HepG2 (cell line): ENCODE measurements around the gene MTHFD1L. TPM values are rescaled to one million over a fixed set of nuclear protein-coding genes. Genes with fewer than 3 reads are reported as not detected.
"Not testable (repeated sequence)": the region's sequence is repeated elsewhere in the genome, so short reads cannot be mapped to it uniquely, and the experiment has no call there.

Experiments
- ATF7 ChIP-seq, 2 experiments: fragments of 450-650 bp in 1 of 2; sonication (generic) in 1 of 2; formaldehyde crosslinking in 1 of 2; IDR thresholded peaks; 2 replicates each; pipeline versions ENCODE4 v1.4.0 to v1.6.1; 2016 to 2020; ENCODE audit warnings: antibody characterized with exemption in 1 of 2, mild to moderate bottlenecking in 1 of 2, missing genetic modification reagents in 1 of 2
- FOXA1 ChIP-seq, 2 experiments: fragments of 450-650 bp in 1 of 2; sonication (generic) in 1 of 2; formaldehyde crosslinking in 1 of 2; IDR thresholded peaks; 2 replicates each; pipeline versions ENCODE4 v1.4.0 to v1.6.1; 2016 to 2020; ENCODE audit warnings: missing genetic modification reagents in 1 of 2
- HDAC2 ChIP-seq: sonication (generic); formaldehyde crosslinking; IDR thresholded peaks from 2 replicates; pipeline ENCODE4 v1.4.0; 2020; ENCODE audit warnings: missing genetic modification reagents
- HMG20B ChIP-seq: conservative IDR thresholded peaks from 2 replicates; pipeline ENCODE4 v1.6.1; 2016; ENCODE audit warnings: missing genetic modification reagents, missing compliant biosample characterization
- KDM5A ChIP-seq: fragments of 200-600 bp; sonication (generic); IDR thresholded peaks from 2 replicates; pipeline ENCODE4 v1.7.0; 2018; ENCODE audit warnings: antibody characterized with exemption, mild to moderate bottlenecking, low read length, borderline replicate concordance
- NR2F1 ChIP-seq, 2 experiments: fragments of 450-650 bp in 1 of 2; formaldehyde crosslinking in 1 of 2; IDR thresholded peaks; 2 replicates each; pipeline versions ENCODE4 v1.5.0 to v1.6.1; 2016 to 2020; ENCODE audit warnings: mild to moderate bottlenecking in 1 of 2, missing compliant biosample characterization in 1 of 2, missing genetic modification reagents in 1 of 2, moderate library complexity in 1 of 2
- SALL1 ChIP-seq: sonication (generic); formaldehyde crosslinking; IDR thresholded peaks from 2 replicates; pipeline ENCODE4 v1.8.0; 2022; ENCODE audit warnings: mild to moderate bottlenecking, missing genetic modification reagents
- TCF7 ChIP-seq: sonication (generic); IDR thresholded peaks from 2 replicates; pipeline ENCODE4 v1.6.1; 2016; ENCODE audit warnings: antibody characterized with exemption, low read depth
- THAP11 ChIP-seq: IDR thresholded peaks from 2 replicates; pipeline ENCODE4 v1.6.1; 2016; ENCODE audit warnings: missing biosample characterization, missing genetic modification reagents
- ZMYM4 ChIP-seq: sonication (generic); formaldehyde crosslinking; IDR thresholded peaks from 2 replicates; pipeline ENCODE4 v1.8.1; 2023; ENCODE audit warnings: mild to moderate bottlenecking, missing genetic modification reagents
- ZNF441 ChIP-seq: sonication (generic); formaldehyde crosslinking; IDR thresholded peaks from 2 replicates; pipeline ENCODE4 v1.7.0; 2021; ENCODE audit warnings: missing genetic modification reagents, borderline replicate concordance
- ZNF652 ChIP-seq: IDR thresholded peaks from 2 replicates; pipeline ENCODE4 v1.6.1; 2016; ENCODE audit warnings: low read depth, borderline replicate concordance
- ZSCAN9 ChIP-seq: IDR thresholded peaks from 2 replicates; pipeline ENCODE4 v1.6.1; 2016; ENCODE audit warnings: borderline replicate concordance
- polyA plus RNA-seq, 8 experiments: library from polyadenylated mRNA; depleted of rRNA in 3 of 8; stranded (reverse) in 7 of 8; unstranded in 1 of 8; fragments of >200 nt; fragmentation: Illumina TruSeq in 4 of 8; extraction: Trizol in 4 of 8; gene quantifications; 2 replicates each; pipeline versions ENCODE4 v1.2.1 to v1.2.3, GENCODE V29; 2011 to 2016; ENCODE audit warnings: low read depth in 4 of 8, missing spikeins in 1 of 8, mixed read lengths in 1 of 8; ENCODE audit not compliant: insufficient read depth in 1 of 8
- total RNA-seq, 5 experiments: library from RNA; depleted of rRNA; stranded (reverse); fragments of >200 nt; fragmentation: Illumina TruSeq; extraction: Trizol; gene quantifications; 2 replicates each; pipeline ENCODE4 v1.2.3, GENCODE V29; 2016; ENCODE audit warnings: low read depth in 1 of 5
- TF ChIP-seq, protein P1 (sequence below): fragments of 450-650 bp; IDR thresholded peaks from 2 replicates; pipeline ENCODE4 v1.6.1; 2016
- TF ChIP-seq, protein P2 (sequence below): sonication (generic); formaldehyde crosslinking; IDR thresholded peaks from 2 replicates; pipeline ENCODE4 v1.8.0; 2022; ENCODE audit warnings: mild to moderate bottlenecking, missing genetic modification reagents; ENCODE audit not compliant: insufficient replicate concordance
- TF ChIP-seq, protein P3 (sequence below): sonication (generic); formaldehyde crosslinking; conservative IDR thresholded peaks from 2 replicates; pipeline ENCODE4 v1.4.0; 2020; ENCODE audit warnings: missing genetic modification reagents
- TF ChIP-seq, protein P4 (sequence below): sonication (generic); formaldehyde crosslinking; IDR thresholded peaks from 2 replicates; pipeline ENCODE4 v1.5.0; 2020; ENCODE audit warnings: mild to moderate bottlenecking, missing genetic modification reagents, borderline replicate concordance
- TF ChIP-seq, protein P5 (sequence below): sonication (generic); formaldehyde crosslinking; IDR thresholded peaks from 2 replicates; pipeline ENCODE4 v1.4.0; 2020; ENCODE audit warnings: missing genetic modification reagents, mild to moderate bottlenecking, borderline replicate concordance

MTHFD1L gene
- total and polyA plus RNA-seq, 2 of the 13 experiments (the other 11 are each of a cell fraction or from before 2014, with no cell fraction given) = 24.0 to 39.6 TPM

DNA sequence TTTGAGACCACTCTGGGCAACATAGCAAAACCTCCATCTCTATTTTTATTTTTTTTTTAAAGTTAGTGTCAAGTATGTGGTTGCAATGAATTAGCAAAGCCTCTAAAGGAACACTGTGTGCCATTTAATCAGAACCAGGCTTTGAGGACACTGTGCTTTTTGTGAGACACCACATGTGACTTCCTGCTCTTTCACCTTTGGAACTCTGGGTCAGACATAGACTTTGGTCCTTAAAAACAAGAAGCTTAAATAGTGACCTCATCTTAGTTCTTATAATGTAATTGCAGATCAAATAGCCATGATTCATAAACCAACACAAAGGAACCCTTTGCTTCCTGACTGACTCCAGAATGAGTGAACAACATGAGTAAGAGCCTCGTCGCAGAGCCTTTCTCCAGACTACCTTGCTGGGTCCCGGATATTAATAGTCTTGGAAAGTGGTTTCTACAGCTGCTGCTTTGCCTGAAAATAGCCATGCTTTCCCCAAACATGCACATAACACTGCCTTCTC lies 170.8 kb downstream of the MTHFD1L start (continued):
- TF ChIP-seq, protein P1, sequence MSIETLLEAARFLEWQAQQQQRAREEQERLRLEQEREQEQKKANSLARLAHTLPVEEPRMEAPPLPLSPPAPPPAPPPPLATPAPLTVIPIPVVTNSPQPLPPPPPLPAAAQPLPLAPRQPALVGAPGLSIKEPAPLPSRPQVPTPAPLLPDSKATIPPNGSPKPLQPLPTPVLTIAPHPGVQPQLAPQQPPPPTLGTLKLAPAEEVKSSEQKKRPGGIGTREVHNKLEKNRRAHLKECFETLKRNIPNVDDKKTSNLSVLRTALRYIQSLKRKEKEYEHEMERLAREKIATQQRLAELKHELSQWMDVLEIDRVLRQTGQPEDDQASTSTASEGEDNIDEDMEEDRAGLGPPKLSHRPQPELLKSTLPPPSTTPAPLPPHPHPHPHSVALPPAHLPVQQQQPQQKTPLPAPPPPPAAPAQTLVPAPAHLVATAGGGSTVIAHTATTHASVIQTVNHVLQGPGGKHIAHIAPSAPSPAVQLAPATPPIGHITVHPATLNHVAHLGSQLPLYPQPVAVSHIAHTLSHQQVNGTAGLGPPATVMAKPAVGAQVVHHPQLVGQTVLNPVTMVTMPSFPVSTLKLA = peak; percentile 38; the same call in 1 of the 2 replicates
- 0 out of 2 replicates have a peak, but pooled peaks have one; percentile 16 for TF ChIP-seq FOXA1 (IDR thresholded peaks at IDR 0.05)
- TF ChIP-seq FOXA1 (CRISPR knock-in tag; IDR thresholded peaks at IDR 0.05) = not testable (repeated sequence)
- peak in 1 of 2 experiments; percentile 85; a peak in 2 of 4 replicates for TF ChIP-seq NR2F1 (CRISPR knock-in tag; IDR thresholded peaks at IDR 0.05)
- TF ChIP-seq ZNF652 (CRISPR knock-in tag) = peak; percentile 83; the same call in 1 of the 2 replicates
- TF ChIP-seq, protein P2, sequence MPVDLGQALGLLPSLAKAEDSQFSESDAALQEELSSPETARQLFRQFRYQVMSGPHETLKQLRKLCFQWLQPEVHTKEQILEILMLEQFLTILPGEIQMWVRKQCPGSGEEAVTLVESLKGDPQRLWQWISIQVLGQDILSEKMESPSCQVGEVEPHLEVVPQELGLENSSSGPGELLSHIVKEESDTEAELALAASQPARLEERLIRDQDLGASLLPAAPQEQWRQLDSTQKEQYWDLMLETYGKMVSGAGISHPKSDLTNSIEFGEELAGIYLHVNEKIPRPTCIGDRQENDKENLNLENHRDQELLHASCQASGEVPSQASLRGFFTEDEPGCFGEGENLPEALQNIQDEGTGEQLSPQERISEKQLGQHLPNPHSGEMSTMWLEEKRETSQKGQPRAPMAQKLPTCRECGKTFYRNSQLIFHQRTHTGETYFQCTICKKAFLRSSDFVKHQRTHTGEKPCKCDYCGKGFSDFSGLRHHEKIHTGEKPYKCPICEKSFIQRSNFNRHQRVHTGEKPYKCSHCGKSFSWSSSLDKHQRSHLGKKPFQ = peak; percentile 28
- TF ChIP-seq ZSCAN9 (CRISPR knock-in tag) = peak; percentile 77; the same call in 1 of the 2 replicates
- peak; percentile 67; the same call in 1 of the 2 replicates for TF ChIP-seq HMG20B (CRISPR knock-in tag)
- TF ChIP-seq, protein P3, sequence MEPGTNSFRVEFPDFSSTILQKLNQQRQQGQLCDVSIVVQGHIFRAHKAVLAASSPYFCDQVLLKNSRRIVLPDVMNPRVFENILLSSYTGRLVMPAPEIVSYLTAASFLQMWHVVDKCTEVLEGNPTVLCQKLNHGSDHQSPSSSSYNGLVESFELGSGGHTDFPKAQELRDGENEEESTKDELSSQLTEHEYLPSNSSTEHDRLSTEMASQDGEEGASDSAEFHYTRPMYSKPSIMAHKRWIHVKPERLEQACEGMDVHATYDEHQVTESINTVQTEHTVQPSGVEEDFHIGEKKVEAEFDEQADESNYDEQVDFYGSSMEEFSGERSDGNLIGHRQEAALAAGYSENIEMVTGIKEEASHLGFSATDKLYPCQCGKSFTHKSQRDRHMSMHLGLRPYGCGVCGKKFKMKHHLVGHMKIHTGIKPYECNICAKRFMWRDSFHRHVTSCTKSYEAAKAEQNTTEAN (CRISPR knock-in tag) = peak; percentile 52
- TF ChIP-seq TCF7 = peak; percentile 63; the same call in 1 of the 2 replicates
- peak; percentile 28; the same call in 1 of the 2 replicates for TF ChIP-seq KDM5A
- TF ChIP-seq THAP11 = peak; percentile 42; the same call in 1 of the 2 replicates
- TF ChIP-seq SALL1 (CRISPR knock-in tag) = peak; percentile 48; the same call in 1 of the 2 replicates
- TF ChIP-seq ZMYM4 (CRISPR knock-in tag) = peak; percentile 68
- peak; percentile 63; the same call in 1 of the 2 replicates for TF ChIP-seq ZNF441 (CRISPR knock-in tag)
- peak; percentile 98 for TF ChIP-seq ATF7 (IDR thresholded peaks at IDR 0.05)
- peak; percentile 83; the same call in 1 of the 2 replicates for TF ChIP-seq ATF7 (CRISPR knock-in tag; IDR thresholded peaks at IDR 0.05)
- TF ChIP-seq, protein P4, sequence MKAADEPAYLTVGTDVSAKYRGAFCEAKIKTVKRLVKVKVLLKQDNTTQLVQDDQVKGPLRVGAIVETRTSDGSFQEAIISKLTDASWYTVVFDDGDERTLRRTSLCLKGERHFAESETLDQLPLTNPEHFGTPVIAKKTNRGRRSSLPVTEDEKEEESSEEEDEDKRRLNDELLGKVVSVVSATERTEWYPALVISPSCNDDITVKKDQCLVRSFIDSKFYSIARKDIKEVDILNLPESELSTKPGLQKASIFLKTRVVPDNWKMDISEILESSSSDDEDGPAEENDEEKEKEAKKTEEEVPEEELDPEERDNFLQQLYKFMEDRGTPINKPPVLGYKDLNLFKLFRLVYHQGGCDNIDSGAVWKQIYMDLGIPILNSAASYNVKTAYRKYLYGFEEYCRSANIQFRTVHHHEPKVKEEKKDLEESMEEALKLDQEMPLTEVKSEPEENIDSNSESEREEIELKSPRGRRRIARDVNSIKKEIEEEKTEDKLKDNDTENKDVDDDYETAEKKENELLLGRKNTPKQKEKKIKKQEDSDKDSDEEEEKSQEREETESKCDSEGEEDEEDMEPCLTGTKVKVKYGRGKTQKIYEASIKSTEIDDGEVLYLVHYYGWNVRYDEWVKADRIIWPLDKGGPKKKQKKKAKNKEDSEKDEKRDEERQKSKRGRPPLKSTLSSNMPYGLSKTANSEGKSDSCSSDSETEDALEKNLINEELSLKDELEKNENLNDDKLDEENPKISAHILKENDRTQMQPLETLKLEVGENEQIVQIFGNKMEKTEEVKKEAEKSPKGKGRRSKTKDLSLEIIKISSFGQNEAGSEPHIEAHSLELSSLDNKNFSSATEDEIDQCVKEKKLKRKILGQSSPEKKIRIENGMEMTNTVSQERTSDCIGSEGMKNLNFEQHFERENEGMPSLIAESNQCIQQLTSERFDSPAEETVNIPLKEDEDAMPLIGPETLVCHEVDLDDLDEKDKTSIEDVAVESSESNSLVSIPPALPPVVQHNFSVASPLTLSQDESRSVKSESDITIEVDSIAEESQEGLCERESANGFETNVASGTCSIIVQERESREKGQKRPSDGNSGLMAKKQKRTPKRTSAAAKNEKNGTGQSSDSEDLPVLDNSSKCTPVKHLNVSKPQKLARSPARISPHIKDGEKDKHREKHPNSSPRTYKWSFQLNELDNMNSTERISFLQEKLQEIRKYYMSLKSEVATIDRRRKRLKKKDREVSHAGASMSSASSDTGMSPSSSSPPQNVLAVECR = peak; percentile 36; the same call in 1 of the 2 replicates
- TF ChIP-seq HDAC2 (CRISPR knock-in tag) = peak; percentile 76
- TF ChIP-seq, protein P5, sequence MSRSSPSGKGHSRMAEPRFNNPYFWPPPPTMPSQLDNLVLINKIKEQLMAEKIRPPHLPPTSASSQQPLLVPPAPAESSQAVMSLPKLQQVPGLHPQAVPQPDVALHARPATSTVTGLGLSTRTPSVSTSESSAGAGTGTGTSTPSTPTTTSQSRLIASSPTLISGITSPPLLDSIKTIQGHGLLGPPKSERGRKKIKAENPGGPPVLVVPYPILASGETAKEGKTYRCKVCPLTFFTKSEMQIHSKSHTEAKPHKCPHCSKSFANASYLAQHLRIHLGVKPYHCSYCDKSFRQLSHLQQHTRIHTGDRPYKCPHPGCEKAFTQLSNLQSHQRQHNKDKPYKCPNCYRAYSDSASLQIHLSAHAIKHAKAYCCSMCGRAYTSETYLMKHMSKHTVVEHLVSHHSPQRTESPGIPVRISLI = peak; percentile 48; the same call in 1 of the 2 replicates
